OCI-LY1 (cell line): ENCODE measurements around the gene NPHP3.

ENCODE experiments used
- EZH2 ChIP-seq: fragments of 200-600 bp; sonication (generic), shearing (Covaris generic); IDR thresholded peaks from 2 replicates; pipeline ENCODE4 v1.8.0; 2017; ENCODE audit warnings: borderline replicate concordance, mixed run types, mild to moderate bottlenecking, antibody characterized with exemption, low read length, moderate library complexity, mixed read lengths
- TF ChIP-seq, protein P1 (sequence below): fragments of 200-600 bp; sonication (generic), shearing (Covaris generic); IDR thresholded peaks from 2 replicates; pipeline ENCODE4 v1.5.1; 2017; ENCODE audit warnings: mild to moderate bottlenecking, antibody characterized with exemption, low read length, moderate library complexity, mixed read lengths

DNA sequence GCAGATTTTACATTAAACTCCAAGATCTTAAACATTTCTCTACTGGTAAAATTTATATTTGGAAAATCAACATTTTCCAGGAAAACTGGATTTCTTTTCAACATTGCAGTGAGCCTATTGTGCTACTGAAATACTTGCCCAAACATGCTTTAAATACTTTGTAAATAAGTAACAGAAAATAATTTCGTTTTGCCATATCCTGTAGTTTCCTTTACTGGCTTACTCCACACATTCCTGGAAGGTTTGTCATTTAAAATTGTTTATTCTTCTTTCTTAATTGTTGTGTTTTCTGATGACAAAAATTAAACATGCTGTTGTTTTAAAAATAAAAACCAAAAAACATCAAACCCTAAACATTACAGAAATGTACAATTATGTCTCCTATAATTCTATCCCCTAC is 84.6 kb downstream of the NPHP3 start:
- TF ChIP-seq, protein P1, sequence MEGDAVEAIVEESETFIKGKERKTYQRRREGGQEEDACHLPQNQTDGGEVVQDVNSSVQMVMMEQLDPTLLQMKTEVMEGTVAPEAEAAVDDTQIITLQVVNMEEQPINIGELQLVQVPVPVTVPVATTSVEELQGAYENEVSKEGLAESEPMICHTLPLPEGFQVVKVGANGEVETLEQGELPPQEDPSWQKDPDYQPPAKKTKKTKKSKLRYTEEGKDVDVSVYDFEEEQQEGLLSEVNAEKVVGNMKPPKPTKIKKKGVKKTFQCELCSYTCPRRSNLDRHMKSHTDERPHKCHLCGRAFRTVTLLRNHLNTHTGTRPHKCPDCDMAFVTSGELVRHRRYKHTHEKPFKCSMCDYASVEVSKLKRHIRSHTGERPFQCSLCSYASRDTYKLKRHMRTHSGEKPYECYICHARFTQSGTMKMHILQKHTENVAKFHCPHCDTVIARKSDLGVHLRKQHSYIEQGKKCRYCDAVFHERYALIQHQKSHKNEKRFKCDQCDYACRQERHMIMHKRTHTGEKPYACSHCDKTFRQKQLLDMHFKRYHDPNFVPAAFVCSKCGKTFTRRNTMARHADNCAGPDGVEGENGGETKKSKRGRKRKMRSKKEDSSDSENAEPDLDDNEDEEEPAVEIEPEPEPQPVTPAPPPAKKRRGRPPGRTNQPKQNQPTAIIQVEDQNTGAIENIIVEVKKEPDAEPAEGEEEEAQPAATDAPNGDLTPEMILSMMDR, result no peak
- no peak for TF ChIP-seq EZH2
